GM21367 (cell line): Measurements from ENCODE around the gene MID1IP1.

Experiments used
- ATAC-seq: cut with Tn5 transposase; IDR thresholded peaks from one replicate; pipeline ENCODE4 v1.9.1; 2021; ENCODE audit not compliant: unreplicated experiment

The MID1IP1 gene

DNA sequence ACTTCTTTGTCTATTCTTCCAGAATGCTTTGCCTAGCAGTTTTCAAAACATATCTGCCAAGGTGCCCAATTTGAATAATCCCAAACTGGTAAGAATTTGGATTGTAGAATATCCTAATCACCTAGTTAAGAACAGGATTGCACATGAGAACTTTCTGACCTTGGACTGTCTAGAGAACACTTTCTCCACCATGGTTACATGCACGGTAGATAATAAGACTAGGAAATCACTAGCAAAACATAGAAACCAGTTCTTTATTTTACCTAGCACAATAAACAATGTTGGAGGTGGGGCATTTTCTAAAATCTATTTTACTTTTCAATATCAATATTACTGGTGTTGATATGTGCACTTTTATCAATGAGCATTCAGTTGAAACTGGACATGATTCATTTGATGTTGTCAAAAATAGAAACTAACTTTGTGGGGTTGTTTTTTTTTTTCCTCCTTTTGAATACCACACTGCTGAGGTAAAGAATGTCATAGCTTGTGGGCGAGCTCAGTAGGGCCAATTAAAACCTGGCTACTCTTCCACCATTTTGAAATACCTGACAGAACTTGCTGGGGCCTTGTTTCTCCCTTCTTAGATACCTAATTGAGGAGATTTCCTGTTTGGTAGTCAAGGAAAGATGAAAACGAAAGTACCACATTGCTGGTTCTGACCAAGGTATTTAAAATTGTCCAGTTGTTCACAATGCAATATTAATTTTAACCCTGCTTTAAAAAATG is 10.4 kb downstream of the MID1IP1 start:
- no peak for ATAC-seq

DNA sequence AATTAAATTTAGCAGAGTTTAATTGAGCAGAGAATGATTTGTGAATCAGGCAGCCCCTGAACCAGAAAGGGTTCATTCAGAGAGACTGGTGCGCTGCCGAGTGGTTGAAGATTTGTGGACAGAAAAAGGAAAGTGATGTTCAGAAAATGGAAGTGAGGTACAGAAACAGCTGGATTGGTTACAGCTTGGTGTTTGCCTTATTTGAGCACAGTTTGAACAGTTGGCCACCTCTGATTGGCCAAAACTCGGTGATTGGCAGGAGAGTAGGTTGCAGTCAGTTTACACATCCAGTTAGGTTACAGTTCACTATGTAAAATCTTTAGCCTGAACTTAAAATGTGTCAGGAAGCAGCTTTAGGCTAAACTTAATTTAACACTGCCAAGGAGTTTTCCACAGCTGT is 14.9 kb downstream of the MID1IP1 start:
- no peak for ATAC-seq

DNA sequence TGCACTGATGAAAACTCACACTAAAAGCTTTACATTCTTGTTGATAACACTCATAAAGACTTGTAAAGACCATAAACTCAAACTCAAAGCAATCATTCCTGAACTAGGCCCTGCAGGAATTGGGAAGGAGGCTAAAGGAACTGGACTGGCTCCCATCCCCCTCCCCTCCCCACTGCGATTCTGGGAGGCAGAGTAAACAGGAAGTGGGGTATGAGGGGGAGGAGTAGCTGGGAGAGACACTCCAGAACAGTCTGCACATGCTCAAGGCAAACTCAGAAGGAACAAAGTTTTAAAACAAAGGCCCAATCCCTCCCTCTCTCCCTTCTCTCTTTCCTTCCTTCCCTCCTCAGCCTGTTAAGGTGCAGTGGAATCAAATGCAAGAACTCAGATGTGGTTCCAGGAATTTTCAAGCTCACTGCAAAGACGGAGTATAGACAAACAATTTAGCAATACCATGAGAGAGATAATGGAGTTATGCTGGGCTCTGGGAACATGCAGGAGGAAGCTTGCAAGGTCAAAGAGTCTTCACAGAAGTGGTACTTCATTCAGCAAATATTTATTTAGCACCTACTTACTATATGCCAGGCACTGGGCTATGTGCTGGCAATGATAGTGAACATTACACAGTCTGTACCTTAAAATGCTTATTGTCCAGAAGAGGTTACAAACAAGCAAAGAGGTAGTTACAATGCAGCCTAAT is 15.9 kb downstream of the MID1IP1 start:
- no peak for ATAC-seq

DNA sequence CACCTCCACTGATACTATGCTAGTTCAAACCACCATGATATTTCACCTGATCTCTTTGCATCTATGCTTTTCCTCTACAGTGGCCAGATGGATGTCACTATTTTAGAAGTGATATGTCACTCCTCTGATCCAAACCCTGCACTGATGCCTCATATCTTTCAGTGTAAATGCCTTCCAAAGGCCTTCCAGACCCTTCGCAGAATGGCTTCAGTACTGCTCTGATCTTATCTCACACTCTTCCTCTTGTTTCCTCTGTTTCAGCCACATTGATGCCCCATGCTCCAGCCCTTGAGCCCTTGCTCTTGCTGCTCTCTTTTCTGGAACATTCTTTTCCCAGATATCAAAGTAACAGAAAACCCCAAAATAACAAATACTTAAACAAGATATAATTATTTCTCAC is 17.9 kb downstream of the MID1IP1 start:
- no peak for ATAC-seq

DNA sequence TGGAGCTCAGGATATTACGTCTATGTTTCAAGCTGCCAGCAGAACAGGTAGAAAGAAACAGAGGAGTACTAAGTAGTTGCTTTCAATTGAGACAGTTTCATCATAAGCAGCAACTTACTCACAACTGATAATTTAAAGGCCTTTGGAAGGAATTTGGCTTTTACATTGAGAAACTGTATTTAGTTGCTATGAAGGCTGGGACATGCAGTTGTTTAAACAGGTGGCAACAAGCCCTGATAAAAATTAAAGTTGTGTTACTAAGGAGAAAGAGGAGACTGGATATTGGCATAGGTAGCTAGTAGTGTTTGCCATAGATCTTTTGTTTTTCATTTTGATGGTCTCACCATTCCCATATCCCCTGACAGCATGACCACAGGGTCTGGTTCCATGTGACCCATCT is 18.4 kb downstream of the MID1IP1 start:
- no peak for ATAC-seq

DNA sequence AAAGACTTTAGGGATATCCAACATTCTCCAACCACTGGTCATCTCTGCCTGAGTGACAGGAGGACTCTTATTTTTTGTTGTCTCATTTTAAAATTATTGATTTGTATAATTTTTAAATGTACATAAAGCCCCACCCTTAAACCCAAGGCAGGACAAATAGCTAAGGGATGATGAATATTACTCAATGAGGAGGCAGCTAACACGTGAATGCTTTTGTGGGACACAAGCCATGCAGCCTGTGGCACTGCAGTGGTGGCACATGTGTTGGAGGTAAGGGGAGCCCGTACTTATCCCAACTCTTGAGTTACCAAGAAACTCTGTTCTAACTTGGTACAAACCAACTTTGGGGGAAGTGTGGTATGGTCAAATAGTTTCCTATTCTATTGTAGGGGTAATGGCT is 19.5 kb downstream of the MID1IP1 start:
- no peak for ATAC-seq

DNA sequence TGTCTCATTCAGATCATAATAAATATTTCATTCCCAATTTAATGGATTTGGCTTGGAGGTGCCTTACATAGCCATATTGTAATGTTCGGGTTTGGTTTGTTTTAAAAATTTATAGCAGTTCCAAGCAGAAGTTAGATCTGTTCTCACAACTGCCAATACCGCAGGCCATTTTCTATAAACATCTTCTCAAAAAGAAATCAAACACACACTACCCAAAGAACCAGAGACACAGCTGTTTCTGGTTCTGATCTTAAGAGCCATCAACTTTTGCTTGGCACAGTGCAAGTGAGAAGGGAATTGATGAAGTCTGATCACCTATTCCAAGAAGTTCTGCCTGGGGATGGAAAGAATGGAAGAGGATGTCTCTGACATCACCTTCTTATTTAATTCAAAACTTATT is 22.9 kb downstream of the MID1IP1 start:
- ATAC-seq, result no peak

DNA sequence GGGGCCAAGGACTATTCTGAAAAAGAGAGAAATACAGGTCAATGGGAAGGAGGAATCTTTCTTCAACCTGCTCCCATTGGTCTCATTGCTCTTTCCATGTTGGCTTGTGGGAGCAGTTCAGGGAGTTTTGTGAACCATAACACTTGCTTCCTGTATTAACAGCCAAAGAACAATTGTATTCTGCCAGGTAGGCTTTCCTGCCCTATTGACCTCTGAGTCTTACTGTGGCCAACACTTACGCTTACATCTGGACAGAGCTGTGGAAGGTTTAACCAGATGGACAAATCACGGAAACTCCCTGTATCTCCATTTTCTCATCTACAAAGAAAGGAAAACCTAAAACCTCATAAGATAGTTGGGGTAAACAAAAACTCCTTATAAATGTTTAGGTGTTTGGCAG is 30.7 kb downstream of the MID1IP1 start:
- no peak for ATAC-seq

DNA sequence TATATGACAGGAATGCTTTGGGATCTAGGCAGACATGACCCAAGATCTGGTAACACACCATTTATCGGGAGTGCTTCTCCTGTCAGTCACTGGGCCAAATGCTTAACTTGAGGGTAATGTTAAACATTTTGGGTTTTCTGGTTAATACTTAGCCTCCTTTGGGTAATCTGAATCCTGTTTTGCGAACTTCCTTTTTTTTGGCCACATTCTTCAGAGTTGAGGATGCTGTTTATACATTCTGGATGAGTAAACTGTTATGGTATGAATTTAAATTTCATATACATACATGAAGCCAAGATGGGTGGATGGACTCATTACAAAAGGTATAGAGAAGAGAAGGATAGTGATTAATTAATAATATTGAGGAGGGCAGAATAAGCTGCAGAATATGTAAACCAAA is 36.1 kb downstream of the MID1IP1 start:
- no peak for ATAC-seq

DNA sequence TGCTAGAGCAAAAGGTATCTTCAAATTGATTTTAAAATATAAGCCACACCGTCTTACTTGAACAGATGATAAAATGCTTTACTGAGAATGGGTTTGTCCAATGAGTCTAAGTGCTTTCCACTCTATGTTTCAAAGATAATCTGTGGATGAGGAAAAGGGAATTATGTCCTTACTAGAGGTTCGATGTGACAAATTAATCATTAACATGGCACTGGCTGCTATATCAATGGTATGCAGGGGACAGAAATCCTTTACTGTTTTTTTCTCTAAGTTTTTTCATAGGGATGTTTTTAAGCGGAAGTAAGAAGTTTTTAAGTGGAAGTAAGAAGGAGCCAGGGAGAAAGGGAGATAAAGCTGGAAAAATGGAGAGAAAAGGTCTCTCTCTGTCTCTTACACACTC is 38.0 kb downstream of the MID1IP1 start:
- ATAC-seq, result no peak

DNA sequence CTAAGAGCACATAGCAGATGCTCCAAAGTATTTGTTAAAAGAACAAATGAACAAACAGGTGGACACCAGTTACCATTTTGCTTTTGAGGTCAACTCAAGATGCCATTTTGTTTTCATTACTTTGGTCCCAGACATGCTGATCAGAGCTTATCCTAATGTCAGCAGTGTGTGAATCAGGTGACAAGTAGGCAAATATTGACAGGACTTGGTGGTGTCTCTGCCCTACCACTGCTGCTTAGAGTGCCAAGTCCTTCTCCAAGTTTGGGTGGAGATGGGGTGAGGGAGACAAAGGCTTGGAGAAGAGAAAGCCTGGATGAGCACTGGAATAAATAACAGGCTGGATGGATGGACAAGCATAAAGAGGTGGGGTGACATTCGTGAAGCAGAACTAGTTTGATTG is 38.7 kb downstream of the MID1IP1 start:
- ATAC-seq, result no peak

DNA sequence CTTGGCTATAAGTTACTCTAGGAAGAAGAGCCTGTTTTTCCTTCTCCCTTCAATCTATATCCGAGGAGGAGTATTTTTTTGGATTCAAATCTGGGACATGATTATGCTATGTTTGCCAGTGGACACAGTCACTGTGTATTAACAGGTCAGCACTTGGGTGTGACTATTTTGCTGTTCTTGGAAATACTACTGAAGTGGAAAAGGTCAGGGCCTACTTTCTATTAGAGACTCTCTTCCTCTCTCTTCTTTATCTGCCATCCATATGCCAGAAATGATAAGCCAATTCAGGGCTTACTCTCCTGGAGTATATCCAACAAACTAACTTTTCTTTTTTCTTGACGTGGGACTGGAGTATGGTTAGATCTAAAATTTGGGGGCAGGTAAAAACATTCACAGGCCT is 40.5 kb downstream of the MID1IP1 start:
- ATAC-seq, result no peak

DNA sequence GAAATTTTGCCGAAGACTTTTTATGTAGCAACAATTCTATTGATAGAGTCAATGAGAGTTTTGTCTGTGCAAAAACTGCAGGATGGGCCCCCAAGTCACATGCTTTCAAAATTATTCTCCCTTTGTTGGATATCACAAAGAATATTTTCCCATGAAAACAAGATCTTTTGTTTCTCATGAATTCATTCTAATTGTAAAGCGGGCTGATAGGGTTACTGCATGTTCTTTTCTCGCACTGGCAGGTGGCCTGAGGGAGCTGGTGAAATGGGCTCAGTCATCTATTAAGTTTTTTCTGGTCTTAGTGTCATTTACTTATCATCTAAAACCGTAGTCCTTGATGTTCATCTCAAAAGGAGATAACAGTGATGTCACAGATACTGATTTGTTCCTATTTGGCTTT is 44.2 kb downstream of the MID1IP1 start:
- no peak for ATAC-seq

DNA sequence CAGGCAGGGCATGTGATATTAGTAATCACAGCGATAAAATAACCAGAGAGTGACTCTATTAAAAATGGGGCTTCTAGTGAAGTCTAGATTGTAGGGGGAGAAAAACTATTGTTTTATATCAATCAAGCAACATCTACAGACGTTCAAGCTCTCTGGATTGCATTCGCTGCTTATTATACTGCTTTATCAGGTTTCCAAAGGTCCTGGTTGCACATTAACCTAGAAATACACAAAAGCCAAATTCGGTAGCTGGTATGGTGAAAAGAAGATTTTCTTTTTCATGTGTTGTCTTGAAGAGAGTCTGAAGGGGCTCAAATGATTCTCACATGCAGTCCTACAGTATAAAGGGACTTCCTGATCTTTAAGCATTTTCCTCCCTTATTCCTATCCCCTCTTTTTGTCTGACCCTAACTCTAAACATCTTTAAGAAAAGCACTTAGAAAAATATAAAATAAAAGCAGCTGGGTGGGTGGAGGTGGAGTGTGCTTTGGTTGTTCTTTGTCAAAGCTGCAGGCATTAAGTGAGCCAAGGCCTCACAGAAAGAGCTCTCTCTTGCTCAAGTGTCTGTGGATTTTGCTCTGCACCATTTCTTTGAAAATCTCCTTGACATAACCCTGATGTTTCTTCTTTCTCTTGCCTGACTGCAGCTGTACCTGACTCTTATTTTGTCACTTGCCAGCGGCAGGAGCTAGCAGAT is 46.1 kb downstream of the MID1IP1 start:
- no peak for ATAC-seq

DNA sequence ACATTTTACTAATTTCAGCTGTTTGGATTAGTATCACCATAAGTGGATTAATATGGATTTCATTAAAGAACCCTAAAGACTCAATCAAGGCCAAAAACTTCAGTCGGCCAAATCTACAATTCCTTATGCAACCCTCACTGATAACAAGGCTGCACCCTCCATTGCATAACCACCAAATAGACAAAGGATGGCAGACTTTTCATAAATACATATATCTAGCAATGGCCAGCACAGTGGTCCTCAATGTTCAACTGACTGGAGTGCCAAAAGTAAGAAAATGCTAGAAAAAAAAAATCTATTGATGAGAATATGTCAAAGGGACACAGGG is 46.6 kb downstream of the MID1IP1 start:
- no peak for ATAC-seq

DNA sequence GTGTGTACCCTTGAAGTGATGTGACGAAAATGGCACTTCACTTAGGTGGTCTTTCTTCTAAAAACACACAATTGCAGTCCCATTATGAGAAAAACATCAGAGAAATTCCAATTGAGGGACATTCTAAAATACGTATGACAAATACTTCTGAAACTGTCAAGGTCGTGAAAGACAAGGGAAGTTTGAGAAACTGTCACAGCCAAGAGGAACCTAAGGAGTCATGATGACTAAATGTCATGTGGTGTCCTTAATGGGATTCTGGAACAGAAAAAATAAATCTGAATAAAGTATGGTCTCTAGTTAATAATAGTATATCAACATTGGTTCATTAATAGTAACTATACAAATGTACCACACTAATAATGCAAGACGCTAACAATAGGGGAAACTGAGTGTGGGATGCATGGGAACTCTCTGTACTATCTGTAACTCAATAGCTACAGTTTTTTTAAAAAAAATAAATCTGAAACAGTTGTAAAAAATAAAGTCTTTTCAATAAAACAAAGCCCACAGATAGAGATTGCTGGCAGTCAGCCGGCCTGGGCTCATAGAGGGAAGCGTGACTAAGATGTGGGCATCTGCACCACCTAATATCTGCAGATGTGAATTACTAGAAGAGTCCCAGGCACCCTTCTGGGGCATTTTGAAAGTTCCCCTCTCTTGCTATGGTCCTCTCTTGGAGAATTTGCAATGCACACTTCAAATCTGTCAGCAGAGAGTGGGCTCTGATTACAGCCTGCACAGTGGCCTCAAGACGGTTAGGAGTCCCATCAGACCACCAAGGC is 47.6 kb downstream of the MID1IP1 start:
- no peak for ATAC-seq

DNA sequence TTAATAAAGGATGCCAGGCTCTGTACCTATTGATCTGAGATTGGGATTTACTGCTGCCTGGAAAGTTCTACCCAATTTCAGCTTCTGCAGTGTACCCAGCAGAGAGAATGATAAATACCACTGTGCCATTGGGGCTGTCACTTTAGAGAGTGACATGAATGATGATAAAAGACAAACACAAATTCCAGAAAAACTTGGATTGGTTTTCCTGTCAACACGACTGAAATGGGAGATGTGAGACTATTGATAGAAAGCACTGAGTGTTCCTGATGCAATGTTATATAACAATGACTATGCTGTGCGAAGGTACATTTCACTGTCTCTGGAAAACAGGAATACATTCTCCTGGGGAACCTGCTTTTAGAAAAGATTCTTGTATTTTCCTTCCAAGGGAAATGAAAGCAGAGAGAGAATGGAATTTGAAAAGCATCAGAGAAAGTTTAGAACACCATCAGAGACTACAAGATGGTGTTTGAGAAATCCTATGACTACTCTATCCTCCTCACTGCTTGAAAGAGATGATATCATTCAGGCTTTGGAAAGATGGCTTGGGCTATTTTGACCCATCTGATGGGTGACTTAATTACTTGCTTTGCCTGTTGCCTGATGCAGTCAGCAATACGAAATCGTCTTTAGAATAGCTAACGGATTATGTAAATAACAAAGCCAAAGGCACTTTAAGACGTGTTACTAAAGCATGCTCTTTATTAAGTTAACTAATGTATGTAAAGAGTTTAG is 49.7 kb downstream of the MID1IP1 start:
- no peak for ATAC-seq

DNA sequence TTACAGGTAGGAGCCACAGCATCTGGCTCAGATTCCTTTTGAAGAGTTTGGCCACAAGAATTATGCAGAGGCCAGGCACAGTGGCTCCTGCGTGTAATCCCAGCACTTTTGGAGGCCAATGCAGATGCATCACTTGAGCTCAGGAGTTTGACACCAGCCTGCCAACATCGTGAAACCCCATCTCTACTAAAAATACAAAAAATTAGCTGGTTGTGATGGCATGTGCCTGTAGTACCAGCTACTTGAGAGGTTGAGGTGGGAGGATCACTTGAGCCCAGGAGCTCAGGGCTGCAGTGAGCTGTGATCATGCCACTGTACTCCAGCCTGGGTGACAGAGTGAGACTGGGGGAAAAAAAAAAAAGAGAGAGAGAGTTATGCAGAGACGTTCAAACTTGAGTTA is 53.0 kb downstream of the MID1IP1 start:
- no peak for ATAC-seq
